ENCODE data around the gene ANKRA2. TPM values are rescaled to one million over a fixed set of nuclear protein-coding genes. Genes with fewer than 3 reads are reported as not detected.

ANKRA2 gene
- total RNA-seq, 1 donor, result 19.9 TPM

GRCh38 chr5:73539730-73540129, 25.7 kb downstream of the ANKRA2 start:
- DNase-seq (ENCODE audit: low read depth), result no peak
- H3K4me3 ChIP-seq (ENCODE audit: low read depth, low read length), result no peak overlapping the region
- TF ChIP-seq, protein P1, sequence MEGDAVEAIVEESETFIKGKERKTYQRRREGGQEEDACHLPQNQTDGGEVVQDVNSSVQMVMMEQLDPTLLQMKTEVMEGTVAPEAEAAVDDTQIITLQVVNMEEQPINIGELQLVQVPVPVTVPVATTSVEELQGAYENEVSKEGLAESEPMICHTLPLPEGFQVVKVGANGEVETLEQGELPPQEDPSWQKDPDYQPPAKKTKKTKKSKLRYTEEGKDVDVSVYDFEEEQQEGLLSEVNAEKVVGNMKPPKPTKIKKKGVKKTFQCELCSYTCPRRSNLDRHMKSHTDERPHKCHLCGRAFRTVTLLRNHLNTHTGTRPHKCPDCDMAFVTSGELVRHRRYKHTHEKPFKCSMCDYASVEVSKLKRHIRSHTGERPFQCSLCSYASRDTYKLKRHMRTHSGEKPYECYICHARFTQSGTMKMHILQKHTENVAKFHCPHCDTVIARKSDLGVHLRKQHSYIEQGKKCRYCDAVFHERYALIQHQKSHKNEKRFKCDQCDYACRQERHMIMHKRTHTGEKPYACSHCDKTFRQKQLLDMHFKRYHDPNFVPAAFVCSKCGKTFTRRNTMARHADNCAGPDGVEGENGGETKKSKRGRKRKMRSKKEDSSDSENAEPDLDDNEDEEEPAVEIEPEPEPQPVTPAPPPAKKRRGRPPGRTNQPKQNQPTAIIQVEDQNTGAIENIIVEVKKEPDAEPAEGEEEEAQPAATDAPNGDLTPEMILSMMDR (IDR thresholded peaks at IDR 0.05; ENCODE audit: insufficient read depth, low read depth, low read length), result no peak

DNA sequence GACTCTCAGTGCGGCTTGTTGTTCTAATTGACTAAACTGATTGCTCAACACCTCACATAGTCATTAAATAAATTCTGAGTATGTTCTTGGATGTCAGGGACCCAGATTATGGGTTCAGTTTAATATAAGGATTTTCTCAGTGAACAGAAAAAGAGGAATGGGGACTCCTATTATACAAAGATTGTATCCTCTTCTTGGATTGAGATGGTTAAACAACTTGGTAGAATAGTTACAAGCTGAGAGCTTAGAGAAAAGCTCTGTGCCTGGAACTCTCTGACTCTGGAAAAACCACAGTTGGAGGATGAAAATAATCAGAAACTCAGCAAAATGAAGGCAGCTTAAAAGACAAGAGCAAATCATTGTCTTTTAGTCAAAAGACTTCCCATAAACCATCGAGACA, 30.5 kb downstream of the ANKRA2 start:
- TF ChIP-seq, protein P1 (IDR thresholded peaks at IDR 0.05; ENCODE audit: insufficient read depth, low read depth, low read length), result no peak
- no peak overlapping the region for H3K4me3 ChIP-seq (ENCODE audit: low read depth, low read length)
- DNase-seq (ENCODE audit: low read depth), result no peak

GRCh38 chr5:73534011-73534644, 31.3 kb downstream of the ANKRA2 start:
- TF ChIP-seq, protein P1 (IDR thresholded peaks at IDR 0.05; ENCODE audit: insufficient read depth, low read depth, low read length), result no peak
- no peak overlapping the region for H3K4me3 ChIP-seq (ENCODE audit: low read depth, low read length)
- DNase-seq (ENCODE audit: low read depth), result no peak

DNA sequence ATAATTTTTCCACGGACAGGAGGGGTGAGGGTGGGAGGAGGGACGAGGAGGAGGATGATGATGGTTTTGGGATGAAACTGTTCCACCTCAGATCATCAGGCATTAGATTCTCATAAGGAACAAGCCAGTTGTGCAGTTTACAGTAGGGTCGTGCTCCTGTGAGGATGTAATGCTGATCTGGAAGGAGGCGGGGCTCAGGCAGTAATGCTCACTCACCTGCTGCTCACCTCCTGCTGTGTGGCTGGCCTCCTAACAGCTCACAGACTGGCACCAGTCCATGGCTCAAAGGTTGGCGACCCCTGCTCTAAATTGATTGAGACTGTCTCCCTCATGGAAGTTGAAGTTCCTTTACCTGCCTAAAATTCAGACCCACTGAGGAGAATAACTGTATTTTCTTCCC, 33.2 kb downstream of the ANKRA2 start:
- TF ChIP-seq, protein P1 (IDR thresholded peaks at IDR 0.05; ENCODE audit: insufficient read depth, low read depth, low read length), result no peak
- no peak for DNase-seq (ENCODE audit: low read depth)
- no peak overlapping the region for H3K4me3 ChIP-seq (ENCODE audit: low read depth, low read length)

GRCh38 chr5:73531356-73531755, 34.1 kb downstream of the ANKRA2 start:
- TF ChIP-seq, protein P1 (IDR thresholded peaks at IDR 0.05; ENCODE audit: insufficient read depth, low read depth, low read length), result no peak
- no peak for DNase-seq (ENCODE audit: low read depth)
- no peak overlapping the region for H3K4me3 ChIP-seq (ENCODE audit: low read depth, low read length)

GRCh38 chr5:73529081-73529480, 36.4 kb downstream of the ANKRA2 start:
- TF ChIP-seq, protein P1 (IDR thresholded peaks at IDR 0.05; ENCODE audit: insufficient read depth, low read depth, low read length), result no peak
- no peak for DNase-seq (ENCODE audit: low read depth)
- H3K4me3 ChIP-seq (ENCODE audit: low read depth, low read length), result no peak overlapping the region

DNA sequence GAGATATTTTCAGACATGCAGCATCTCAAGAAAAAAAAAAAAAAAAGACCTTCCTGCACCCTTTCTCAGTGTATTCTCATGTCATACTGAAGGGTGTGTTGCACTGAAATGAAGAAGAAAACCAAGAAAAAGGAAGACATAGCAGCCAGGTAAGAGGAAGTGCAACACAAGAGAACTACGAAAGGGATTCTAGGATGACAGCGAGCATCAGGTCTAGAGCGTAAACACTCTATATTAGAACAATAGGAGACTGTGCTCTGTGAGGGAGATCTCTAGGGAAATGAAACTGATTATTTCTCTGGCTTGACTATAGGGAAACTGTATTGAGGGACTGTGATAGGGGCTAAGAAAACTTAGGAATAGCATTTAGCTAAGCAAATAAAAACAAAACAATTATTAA, 37.2 kb downstream of the ANKRA2 start:
- TF ChIP-seq, protein P1 (IDR thresholded peaks at IDR 0.05; ENCODE audit: insufficient read depth, low read depth, low read length), result no peak
- H3K4me3 ChIP-seq (ENCODE audit: low read depth, low read length), result no peak overlapping the region
- DNase-seq (ENCODE audit: low read depth), result no peak

All from fibroblast of villous mesenchyme (primary cell).